Breast epithelium (tissue), 3 donors: ENCODE measurements around the gene PKDCC.

Source experiments
- POLR2A ChIP-seq: fragments of 450-650 bp; IDR thresholded peaks from one replicate; pipeline ENCODE4 v1.6.1; 2016; ENCODE audit warnings: antibody characterized with exemption, mild to moderate bottlenecking, moderate library complexity
- POLR2AphosphoS5 ChIP-seq, 3 donors: sonication (generic); formaldehyde crosslinking; IDR thresholded peaks; one replicate each; pipeline ENCODE4 v1.6.1; 2017; ENCODE audit warnings: antibody characterized with exemption in 3 of 3
- TF ChIP-seq, protein P1 (sequence below), 3 donors: fragments of 450-650 bp; IDR thresholded peaks; one replicate each; pipeline ENCODE4 v1.5.1; 2016 to 2017; ENCODE audit warnings: antibody characterized with exemption in 3 of 3, mild to moderate bottlenecking in 3 of 3, moderate library complexity in 3 of 3

DNA sequence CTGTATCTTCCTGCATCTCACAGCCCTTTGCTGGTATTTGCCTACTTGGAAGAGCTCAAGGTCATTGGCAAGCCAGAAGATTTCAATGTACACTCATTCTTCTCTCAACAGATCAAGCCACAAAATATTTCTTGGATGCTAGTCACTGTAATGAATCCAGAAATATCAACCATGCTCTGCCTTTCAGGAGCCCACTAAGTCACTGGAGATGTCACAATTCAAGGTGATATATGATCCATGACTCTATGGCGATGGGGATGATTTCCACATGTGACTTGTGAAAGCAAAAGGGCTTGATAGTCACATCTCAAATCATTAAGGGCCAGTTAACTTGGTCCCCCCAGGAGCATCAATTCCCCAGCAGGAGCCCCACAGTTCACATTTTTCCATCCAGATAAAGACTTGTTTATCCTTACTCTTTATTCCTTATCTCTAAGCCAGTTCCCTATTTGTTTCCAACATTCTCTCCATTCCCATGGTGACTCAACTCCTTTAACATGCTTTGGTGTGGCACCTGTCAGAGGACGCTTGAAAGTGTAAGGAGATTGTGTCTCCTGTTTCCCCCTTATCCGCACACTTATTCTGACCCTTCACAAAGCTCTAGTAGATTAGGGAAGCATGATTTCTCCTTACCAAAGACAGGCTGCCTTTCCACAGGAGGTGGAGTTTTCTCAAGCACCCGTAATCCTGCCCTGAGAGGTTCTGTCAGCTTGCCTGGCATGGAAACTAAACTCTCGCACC, 15.8 kb downstream of the PKDCC start:
- TF ChIP-seq, protein P1, sequence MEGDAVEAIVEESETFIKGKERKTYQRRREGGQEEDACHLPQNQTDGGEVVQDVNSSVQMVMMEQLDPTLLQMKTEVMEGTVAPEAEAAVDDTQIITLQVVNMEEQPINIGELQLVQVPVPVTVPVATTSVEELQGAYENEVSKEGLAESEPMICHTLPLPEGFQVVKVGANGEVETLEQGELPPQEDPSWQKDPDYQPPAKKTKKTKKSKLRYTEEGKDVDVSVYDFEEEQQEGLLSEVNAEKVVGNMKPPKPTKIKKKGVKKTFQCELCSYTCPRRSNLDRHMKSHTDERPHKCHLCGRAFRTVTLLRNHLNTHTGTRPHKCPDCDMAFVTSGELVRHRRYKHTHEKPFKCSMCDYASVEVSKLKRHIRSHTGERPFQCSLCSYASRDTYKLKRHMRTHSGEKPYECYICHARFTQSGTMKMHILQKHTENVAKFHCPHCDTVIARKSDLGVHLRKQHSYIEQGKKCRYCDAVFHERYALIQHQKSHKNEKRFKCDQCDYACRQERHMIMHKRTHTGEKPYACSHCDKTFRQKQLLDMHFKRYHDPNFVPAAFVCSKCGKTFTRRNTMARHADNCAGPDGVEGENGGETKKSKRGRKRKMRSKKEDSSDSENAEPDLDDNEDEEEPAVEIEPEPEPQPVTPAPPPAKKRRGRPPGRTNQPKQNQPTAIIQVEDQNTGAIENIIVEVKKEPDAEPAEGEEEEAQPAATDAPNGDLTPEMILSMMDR (IDR thresholded peaks at IDR 0.05) = no peak
- no peak for TF ChIP-seq POLR2A
- TF ChIP-seq POLR2AphosphoS5 (IDR thresholded peaks at IDR 0.05) = no peak
